Right atrium auricular region (tissue), 2 donors: ENCODE data around the gene USB1. TPM values are rescaled to one million over a fixed set of nuclear protein-coding genes. Genes with fewer than 3 reads are reported as not detected.

Experiments used
- DNase-seq: peaks from one replicate; pipeline ENCODE4 v3.0.0-alpha.2; 2019; ENCODE audit warnings: low spot score
- H3K27ac ChIP-seq, 2 donors: fragments of 200-600 bp; sonication (generic); 1 replicate in 1 of 2; 2 replicates in 1 of 2; pipeline ENCODE4 v1.5.1; 2016 to 2019
- H3K27me3 ChIP-seq, 2 donors: fragments of 200-600 bp; sonication (generic); one replicate each; pipeline versions ENCODE4 v1.5.1 to v1.6.0; 2017 to 2019
- H3K36me3 ChIP-seq: fragments of 200-600 bp; sonication (generic); one replicate; pipeline ENCODE4 v1.5.1; 2016
- H3K4me1 ChIP-seq, 2 donors: fragments of 200-600 bp; sonication (generic); one replicate each; pipeline versions ENCODE4 v1.5.1 to v1.6.0; 2017 to 2019
- H3K4me3 ChIP-seq, 2 donors: fragments of 200-600 bp; sonication (generic); 1 replicate in 1 of 2; 2 replicates in 1 of 2; pipeline ENCODE4 v1.5.1; 2017 to 2019; ENCODE audit warnings: mild to moderate bottlenecking in 1 of 2, moderate library complexity in 1 of 2
- H3K9me3 ChIP-seq, 2 donors: fragments of 200-600 bp; sonication (generic); one replicate each; pipeline ENCODE4 v1.5.1; 2019
- total RNA-seq, 2 donors: library from RNA; depleted of rRNA; stranded (reverse); fragments of >200 nt; gene quantifications; one replicate each; pipeline ENCODE4 v1.1.0, GENCODE V29; 2016
- TF ChIP-seq, protein P1 (sequence below), 2 donors: fragments of 200-600 bp; sonication (generic); IDR thresholded peaks; one replicate each; pipeline ENCODE4 v1.5.1; 2019; ENCODE audit warnings: antibody characterized with exemption in 2 of 2

Gene USB1
- total RNA-seq, 2 donors from 2014 or later = 32.2 to 43.2 TPM

DNA sequence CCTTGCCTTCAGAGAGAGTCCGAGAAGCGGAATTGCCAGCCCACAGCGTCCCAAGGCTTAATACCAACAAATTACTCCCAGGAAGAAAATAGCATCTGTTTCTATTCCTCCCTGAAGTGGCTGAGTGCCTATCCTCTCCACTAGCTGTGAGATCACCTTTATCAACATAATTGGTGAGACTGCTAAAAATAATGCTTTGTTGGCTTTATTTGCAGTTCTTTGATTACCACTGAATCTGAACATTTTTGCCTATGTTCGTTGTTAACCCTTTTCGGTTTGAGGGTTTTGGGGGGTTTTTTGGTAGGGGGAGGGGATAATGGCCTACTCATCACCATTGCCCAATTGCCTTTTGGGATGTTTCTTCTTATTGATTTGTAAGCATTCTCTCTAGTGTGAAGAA lies 55.4 kb downstream of the USB1 start:
- no peak for DNase-seq
- H3K27ac ChIP-seq = no peak overlapping the region
- H3K9me3 ChIP-seq = no peaks in the 10 kb centered on the region
- no peaks in the 10 kb centered on the region for H3K36me3 ChIP-seq
- H3K4me3 ChIP-seq = no peak overlapping the region
- H3K27me3 ChIP-seq = no peaks in the 10 kb centered on the region
- TF ChIP-seq, protein P1, sequence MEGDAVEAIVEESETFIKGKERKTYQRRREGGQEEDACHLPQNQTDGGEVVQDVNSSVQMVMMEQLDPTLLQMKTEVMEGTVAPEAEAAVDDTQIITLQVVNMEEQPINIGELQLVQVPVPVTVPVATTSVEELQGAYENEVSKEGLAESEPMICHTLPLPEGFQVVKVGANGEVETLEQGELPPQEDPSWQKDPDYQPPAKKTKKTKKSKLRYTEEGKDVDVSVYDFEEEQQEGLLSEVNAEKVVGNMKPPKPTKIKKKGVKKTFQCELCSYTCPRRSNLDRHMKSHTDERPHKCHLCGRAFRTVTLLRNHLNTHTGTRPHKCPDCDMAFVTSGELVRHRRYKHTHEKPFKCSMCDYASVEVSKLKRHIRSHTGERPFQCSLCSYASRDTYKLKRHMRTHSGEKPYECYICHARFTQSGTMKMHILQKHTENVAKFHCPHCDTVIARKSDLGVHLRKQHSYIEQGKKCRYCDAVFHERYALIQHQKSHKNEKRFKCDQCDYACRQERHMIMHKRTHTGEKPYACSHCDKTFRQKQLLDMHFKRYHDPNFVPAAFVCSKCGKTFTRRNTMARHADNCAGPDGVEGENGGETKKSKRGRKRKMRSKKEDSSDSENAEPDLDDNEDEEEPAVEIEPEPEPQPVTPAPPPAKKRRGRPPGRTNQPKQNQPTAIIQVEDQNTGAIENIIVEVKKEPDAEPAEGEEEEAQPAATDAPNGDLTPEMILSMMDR (IDR thresholded peaks at IDR 0.05) = no peak
- H3K4me1 ChIP-seq = no peaks in the 10 kb centered on the region

DNA sequence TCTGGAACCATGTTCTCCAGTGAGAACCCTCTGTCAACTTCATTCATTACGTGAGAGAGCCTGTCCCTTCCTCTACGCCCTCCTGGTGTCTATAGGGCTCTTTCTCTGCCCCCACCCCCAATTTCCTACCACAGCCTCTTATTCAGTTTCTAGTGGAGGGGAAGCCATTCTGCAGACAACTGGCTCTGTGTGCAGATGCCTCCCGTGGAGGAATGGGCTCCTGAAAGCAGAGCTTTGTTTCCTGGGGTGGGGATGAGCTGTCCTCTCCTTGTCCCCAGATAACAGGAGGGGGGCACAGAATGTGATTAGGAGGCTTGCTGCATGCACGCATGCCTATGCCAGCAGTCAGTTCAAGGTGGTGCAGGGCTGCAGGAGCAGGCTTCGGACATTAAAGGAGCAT lies 55.9 kb downstream of the USB1 start:
- H3K4me1 ChIP-seq = no peaks in the 10 kb centered on the region
- no peaks in the 10 kb centered on the region for H3K9me3 ChIP-seq
- H3K27ac ChIP-seq = no peak overlapping the region
- no peaks in the 10 kb centered on the region for H3K27me3 ChIP-seq
- no peak for DNase-seq
- H3K4me3 ChIP-seq = no peak overlapping the region
- TF ChIP-seq, protein P1 (IDR thresholded peaks at IDR 0.05) = no peak
- H3K36me3 ChIP-seq = no peaks in the 10 kb centered on the region

DNA sequence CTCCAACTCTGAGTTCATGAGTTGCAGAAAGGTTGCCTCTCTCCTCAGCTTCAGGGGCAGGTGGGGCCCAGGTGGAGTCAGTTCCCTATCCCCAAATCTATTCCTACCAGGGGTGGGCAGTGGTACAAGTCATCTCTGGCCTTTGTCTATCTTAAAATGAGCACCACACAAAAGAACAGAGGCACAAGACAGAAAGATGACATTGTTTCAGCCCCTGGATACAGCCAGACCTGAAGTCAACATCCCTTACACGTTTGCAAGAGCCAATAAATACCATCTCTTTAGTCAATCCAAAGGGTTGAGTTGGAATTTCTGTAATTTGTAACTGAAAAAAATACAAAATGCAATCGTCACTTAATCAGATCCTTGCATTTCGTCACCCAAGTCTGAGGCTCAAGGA lies 56.6 kb downstream of the USB1 start:
- peaks cover 0 to 1% of the 10 kb centered on the region in 2 donors for H3K4me1 ChIP-seq
- H3K4me3 ChIP-seq = no peak overlapping the region
- H3K27ac ChIP-seq = no peak overlapping the region
- no peak for DNase-seq
- H3K9me3 ChIP-seq = no peaks in the 10 kb centered on the region
- no peaks in the 10 kb centered on the region for H3K36me3 ChIP-seq
- TF ChIP-seq, protein P1 (IDR thresholded peaks at IDR 0.05) = no peak
- no peaks in the 10 kb centered on the region for H3K27me3 ChIP-seq

DNA sequence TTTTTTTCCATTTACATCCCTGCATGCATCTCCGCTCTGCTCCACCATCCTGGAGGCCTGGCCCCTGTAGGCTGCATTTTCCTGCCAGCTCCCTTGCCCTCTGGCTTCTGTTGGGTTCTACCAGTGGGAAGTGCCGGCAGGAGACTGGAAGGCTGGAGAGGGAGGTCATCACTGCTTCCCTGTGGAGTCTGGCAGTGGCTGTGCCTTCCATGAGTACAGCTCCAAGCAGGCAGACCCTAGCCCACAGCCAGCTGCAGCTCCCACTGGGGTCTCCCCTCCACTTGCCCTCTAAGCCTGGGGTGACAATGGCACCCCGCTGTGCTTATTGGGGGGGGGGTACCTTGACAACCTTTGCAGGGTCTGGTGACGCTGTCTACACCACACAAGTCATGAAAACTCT lies 61.6 kb downstream of the USB1 start:
- no peak overlapping the region for H3K4me3 ChIP-seq
- no peak for DNase-seq
- TF ChIP-seq, protein P1 (IDR thresholded peaks at IDR 0.05) = no peak
- H3K9me3 ChIP-seq = no peaks in the 10 kb centered on the region
- no peaks in the 10 kb centered on the region for H3K27me3 ChIP-seq
- H3K4me1 ChIP-seq = peaks cover 0 to 17% of the 10 kb centered on the region in 2 donors
- H3K27ac ChIP-seq = no peak overlapping the region
- no peaks in the 10 kb centered on the region for H3K36me3 ChIP-seq

DNA sequence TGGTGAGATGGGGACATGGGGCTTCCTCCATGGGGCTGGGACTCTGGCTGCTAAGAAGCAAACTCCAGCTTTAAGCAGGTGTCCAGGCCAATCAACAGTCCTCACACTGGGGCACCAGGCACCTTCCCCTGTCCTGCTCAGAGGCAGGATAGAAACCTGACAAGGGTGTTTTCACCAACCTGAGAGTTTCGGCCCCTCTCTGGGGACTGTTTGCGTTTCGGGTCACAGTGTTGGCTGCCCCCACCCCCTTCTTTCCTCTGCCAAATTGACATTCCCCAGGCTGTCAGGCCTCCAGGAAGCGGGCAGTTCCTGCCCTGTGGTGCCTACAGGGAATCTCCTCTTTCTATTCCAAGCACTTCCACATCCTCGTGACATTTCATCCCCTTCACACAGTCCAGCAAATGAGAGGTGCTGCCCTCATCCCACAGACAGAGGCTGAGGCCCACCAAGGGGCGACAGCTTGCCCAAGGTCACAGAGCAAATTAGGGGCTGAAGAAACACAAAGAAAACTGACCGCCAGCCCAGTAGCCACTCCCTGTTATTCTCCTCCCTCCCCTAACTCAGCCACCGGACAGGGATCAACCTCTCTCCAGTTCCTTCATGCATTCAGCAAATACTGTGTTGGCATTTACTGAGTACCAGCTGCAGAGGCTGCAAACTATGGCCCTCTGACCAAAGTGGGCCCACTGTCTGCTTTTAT lies 62.3 kb downstream of the USB1 start:
- Histone ChIP-seq H3K9me3 (no peaks in the 10 kb centered on the region), H3K36me3 (no peaks in the 10 kb centered on the region), H3K27ac (peak overlapping the region in 1 of 2 donors; percentile 39), H3K4me1 (peaks cover 0 to 17% of the 10 kb centered on the region in 2 donors), H3K4me3 (no peak overlapping the region), H3K27me3 (no peaks in the 10 kb centered on the region)
- TF ChIP-seq, protein P1 (IDR thresholded peaks at IDR 0.05) = no peak
- DNase-seq = no peak

DNA sequence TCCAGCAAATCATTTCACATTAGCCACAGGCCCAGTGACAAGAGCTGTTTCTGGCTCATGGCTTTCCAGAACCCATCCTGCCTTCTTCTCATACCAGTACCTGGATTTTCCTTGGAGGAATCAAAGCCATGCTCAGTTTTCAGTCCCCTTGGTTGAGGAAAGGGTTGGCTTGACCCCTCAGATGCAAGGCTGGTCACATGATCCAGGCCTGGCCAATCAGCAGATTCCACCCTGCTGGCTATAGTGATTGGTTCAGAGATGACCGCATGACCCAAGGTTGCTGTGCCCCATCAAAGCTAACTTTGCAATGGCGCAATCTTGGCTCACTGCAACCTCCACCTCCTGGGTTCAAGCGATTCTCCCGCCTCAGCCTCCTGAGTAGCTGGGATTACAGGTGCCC lies 69.4 kb downstream of the USB1 start:
- Histone ChIP-seq H3K36me3 (no peaks in the 10 kb centered on the region), H3K27me3 (no peaks in the 10 kb centered on the region), H3K4me3 (no peak overlapping the region), H3K27ac (no peak overlapping the region), H3K9me3 (no peaks in the 10 kb centered on the region), H3K4me1 (no peaks in the 10 kb centered on the region)
- TF ChIP-seq, protein P1 (IDR thresholded peaks at IDR 0.05) = no peak
- DNase-seq = no peak
